ENCODE data around the gene SPRED1. TPM values are rescaled to one million over a fixed set of nuclear protein-coding genes. Genes with fewer than 3 reads are reported as not detected.
A peak's percentile ranks its signal among the peaks of the same experiment; 100 is the strongest.

SPRED1 gene
- total RNA-seq, 1 donor from 2014 or later = 29.3 TPM

DNA sequence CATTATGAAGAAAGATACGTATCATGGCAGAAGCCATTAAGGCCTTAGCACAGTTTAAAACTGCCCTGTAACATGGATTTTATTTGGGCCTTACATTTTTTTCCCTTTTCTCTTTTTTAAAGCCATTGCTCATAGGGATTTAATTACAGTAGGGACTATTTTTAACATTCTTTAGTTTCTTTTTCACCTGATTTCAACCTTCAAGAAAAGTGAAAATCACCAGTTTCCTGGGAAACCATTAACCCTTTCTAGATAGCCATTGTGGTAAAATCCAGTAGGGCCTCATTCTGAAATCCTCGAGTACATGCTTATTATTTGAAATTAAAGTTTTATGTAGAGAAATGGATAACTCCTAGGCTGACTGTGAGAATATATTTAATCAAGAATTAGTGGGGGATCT, 3.1 kb downstream of the SPRED1 start:
- DNase-seq (ENCODE audit: low spot score) = no peak
- Mint-ChIP-seq H3K27me3 (ENCODE audit: unreplicated experiment) (peaks cover 21% of the 10 kb centered on the region), H3K36me3 (ENCODE audit: low read depth, unreplicated experiment) (peaks cover 10% of the 10 kb centered on the region), H3K9me3 (ENCODE audit: unreplicated experiment) (no peaks in the 10 kb centered on the region), H3K4me3 (ENCODE audit: unreplicated experiment) (peak overlapping the region; percentile 53), H3K27ac (ENCODE audit: unreplicated experiment) (peak overlapping the region; percentile 32), H3K4me1 (ENCODE audit: unreplicated experiment) (peaks cover 35% of the 10 kb centered on the region)
- TF ChIP-seq, protein P1, sequence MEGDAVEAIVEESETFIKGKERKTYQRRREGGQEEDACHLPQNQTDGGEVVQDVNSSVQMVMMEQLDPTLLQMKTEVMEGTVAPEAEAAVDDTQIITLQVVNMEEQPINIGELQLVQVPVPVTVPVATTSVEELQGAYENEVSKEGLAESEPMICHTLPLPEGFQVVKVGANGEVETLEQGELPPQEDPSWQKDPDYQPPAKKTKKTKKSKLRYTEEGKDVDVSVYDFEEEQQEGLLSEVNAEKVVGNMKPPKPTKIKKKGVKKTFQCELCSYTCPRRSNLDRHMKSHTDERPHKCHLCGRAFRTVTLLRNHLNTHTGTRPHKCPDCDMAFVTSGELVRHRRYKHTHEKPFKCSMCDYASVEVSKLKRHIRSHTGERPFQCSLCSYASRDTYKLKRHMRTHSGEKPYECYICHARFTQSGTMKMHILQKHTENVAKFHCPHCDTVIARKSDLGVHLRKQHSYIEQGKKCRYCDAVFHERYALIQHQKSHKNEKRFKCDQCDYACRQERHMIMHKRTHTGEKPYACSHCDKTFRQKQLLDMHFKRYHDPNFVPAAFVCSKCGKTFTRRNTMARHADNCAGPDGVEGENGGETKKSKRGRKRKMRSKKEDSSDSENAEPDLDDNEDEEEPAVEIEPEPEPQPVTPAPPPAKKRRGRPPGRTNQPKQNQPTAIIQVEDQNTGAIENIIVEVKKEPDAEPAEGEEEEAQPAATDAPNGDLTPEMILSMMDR (IDR thresholded peaks at IDR 0.05; ENCODE audit: unreplicated experiment) = no peak

DNA sequence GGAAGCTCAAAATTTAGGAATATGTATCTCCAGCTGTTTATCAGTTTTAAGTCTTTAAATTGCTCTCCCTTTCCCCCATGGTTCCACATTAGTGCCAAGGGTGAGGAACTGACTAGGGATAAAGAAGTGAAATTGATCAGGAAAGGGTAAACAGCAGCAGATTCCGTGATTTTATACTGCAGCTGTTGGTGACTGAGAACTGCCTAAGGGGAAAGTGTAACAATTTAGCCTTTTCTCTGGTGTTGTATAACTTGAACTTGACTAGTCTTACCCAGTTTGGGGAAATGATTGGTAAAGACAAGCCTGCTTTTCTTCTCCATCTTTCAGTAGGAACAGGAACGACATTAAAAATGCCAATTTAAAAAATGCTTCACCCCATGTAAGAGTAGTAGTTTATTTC, 5.0 kb downstream of the SPRED1 start:
- Mint-ChIP-seq H3K9me3 (ENCODE audit: unreplicated experiment) (no peaks in the 10 kb centered on the region), H3K27me3 (ENCODE audit: unreplicated experiment) (peaks cover 11% of the 10 kb centered on the region), H3K27ac (ENCODE audit: unreplicated experiment) (no peak overlapping the region), H3K4me1 (ENCODE audit: unreplicated experiment) (peaks cover 32% of the 10 kb centered on the region), H3K36me3 (ENCODE audit: low read depth, unreplicated experiment) (peaks cover 5% of the 10 kb centered on the region), H3K4me3 (ENCODE audit: unreplicated experiment) (no peak overlapping the region)
- no peak for DNase-seq (ENCODE audit: low spot score)
- TF ChIP-seq, protein P1 (IDR thresholded peaks at IDR 0.05; ENCODE audit: unreplicated experiment) = no peak

DNA sequence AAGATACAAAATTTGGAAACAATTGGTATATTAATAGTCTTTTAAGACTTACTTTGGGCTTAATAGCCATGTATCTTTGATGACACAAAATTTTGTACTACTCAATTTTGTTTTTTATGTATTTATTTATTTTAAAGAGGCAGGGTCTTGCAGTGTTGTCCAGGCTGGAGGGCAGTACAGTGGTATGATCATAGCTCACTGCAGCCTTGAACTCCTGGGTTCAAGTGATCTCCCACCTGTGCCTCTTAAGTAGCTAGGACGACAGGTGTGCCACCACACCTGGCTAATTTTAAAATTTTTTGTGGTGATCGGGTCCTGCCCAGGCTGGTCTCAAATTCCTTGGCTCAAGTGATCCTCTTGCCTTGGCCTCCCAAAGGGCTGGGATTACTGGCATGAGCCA, 6.5 kb downstream of the SPRED1 start:
- DNase-seq (ENCODE audit: low spot score) = no peak
- no peaks in the 10 kb centered on the region for H3K9me3 Mint-ChIP-seq (ENCODE audit: unreplicated experiment)
- H3K36me3 Mint-ChIP-seq (ENCODE audit: low read depth, unreplicated experiment) = no peaks in the 10 kb centered on the region
- TF ChIP-seq, protein P1 (IDR thresholded peaks at IDR 0.05; ENCODE audit: unreplicated experiment) = no peak
- peaks cover 27% of the 10 kb centered on the region for H3K4me1 Mint-ChIP-seq (ENCODE audit: unreplicated experiment)
- no peak overlapping the region for H3K4me3 Mint-ChIP-seq (ENCODE audit: unreplicated experiment)
- no peak overlapping the region for H3K27ac Mint-ChIP-seq (ENCODE audit: unreplicated experiment)
- H3K27me3 Mint-ChIP-seq (ENCODE audit: unreplicated experiment) = peaks cover 2% of the 10 kb centered on the region

DNA sequence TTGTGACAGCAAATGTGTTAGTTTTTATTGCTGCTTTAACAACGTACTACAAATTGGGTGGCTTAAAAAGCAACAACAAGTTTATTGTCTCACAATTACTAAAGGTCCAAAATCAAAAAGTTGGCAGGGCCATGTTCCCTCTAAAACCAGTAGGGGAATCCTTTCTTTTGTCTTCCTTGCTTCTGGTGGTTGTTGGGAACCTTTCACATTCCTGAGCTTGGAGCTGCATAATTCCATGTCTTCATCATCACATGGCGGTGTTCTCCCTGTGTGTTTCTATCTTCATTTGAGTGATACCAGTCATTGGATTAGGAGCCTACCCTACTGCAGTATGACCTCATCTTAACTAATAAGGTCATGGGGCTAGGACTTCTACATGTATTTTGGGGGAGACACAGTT, 7.4 kb downstream of the SPRED1 start:
- Mint-ChIP-seq H3K4me1 (ENCODE audit: unreplicated experiment) (peaks cover 19% of the 10 kb centered on the region), H3K36me3 (ENCODE audit: low read depth, unreplicated experiment) (no peaks in the 10 kb centered on the region), H3K27me3 (ENCODE audit: unreplicated experiment) (no peaks in the 10 kb centered on the region), H3K27ac (ENCODE audit: unreplicated experiment) (no peak overlapping the region), H3K4me3 (ENCODE audit: unreplicated experiment) (no peak overlapping the region), H3K9me3 (ENCODE audit: unreplicated experiment) (no peaks in the 10 kb centered on the region)
- TF ChIP-seq, protein P1 (IDR thresholded peaks at IDR 0.05; ENCODE audit: unreplicated experiment) = no peak
- no peak for DNase-seq (ENCODE audit: low spot score)

DNA sequence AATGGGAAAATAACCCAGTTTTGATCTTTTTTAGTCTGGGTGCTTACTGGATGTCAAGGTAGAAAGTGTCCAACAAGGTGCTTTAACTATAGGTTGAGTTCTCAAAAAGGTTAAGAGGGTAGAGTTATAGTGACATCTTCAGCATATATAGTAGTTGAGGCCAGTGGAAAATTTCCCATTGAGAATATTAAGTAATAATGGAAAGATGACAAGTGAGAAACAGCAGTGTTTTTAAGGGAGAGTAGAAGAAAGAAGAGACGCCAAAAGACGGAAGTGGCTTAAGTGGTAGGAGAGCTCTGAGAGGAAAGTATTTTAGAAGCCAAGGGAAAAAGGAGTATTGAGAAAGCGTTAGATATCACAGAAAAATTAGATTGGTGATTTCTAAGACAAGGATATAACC, 10.6 kb downstream of the SPRED1 start:
- Mint-ChIP-seq H3K9me3 (ENCODE audit: unreplicated experiment) (no peaks in the 10 kb centered on the region), H3K27ac (ENCODE audit: unreplicated experiment) (no peak overlapping the region), H3K4me3 (ENCODE audit: unreplicated experiment) (no peak overlapping the region), H3K4me1 (ENCODE audit: unreplicated experiment) (peaks cover 7% of the 10 kb centered on the region), H3K27me3 (ENCODE audit: unreplicated experiment) (no peaks in the 10 kb centered on the region), H3K36me3 (ENCODE audit: low read depth, unreplicated experiment) (no peaks in the 10 kb centered on the region)
- no peak for DNase-seq (ENCODE audit: low spot score)
- TF ChIP-seq, protein P1 (IDR thresholded peaks at IDR 0.05; ENCODE audit: unreplicated experiment) = no peak
